K562 (cell line): ENCODE measurements around the gene APP. TPM values are rescaled to one million over a fixed set of nuclear protein-coding genes. Genes with fewer than 3 reads are reported as not detected.
A peak's percentile ranks its signal among the peaks of the same experiment; 100 is the strongest.

Experiments used
- BCL6 ChIP-seq: fragments of 250-450 bp; sonication (Bioruptor Pico); IDR thresholded peaks from 2 replicates; pipeline ENCODE4 v1.4.0; 2020
- BCOR ChIP-seq: fragments of 450-650 bp; IDR thresholded peaks from 2 replicates; pipeline ENCODE4 v1.6.1; 2016
- ELK3 ChIP-seq: fragments of 450-650 bp; formaldehyde crosslinking; IDR thresholded peaks from 2 replicates; pipeline ENCODE4 v1.4.0; 2020; ENCODE audit warnings: mild to moderate bottlenecking
- REST ChIP-seq, 2 experiments: fragments of 450-650 bp; formaldehyde crosslinking in 1 of 2; IDR thresholded peaks; 2 replicates each; pipeline versions ENCODE4 v1.4.0 to v1.6.1; 2014 to 2020; ENCODE audit warnings: mild to moderate bottlenecking in 2 of 2, borderline replicate concordance in 1 of 2, low read depth in 1 of 2
- RREB1 ChIP-seq: fragments of 250-450 bp; sonication (Bioruptor Pico); IDR thresholded peaks from 2 replicates; pipeline ENCODE4 v1.4.0; 2020
- SAFB2 ChIP-seq: fragments of 200-400 bp; formaldehyde crosslinking; IDR thresholded peaks from 2 replicates; pipeline ENCODE4 v1.6.1; 2018; ENCODE audit warnings: borderline replicate concordance, low read length, low read depth, moderate library complexity; ENCODE audit not compliant: severe bottlenecking
- SIN3A ChIP-seq, 2 experiments: fragments of 150-350 bp in 1 of 2; IDR thresholded peaks; 2 replicates each; pipeline ENCODE4 v1.6.1; 2011 to 2016; ENCODE audit warnings: borderline replicate concordance in 2 of 2, low read depth in 2 of 2, low read length in 2 of 2, mild to moderate bottlenecking in 2 of 2, moderate library complexity in 2 of 2; ENCODE audit not compliant: control insufficient read depth in 1 of 2
- ZC3H11A ChIP-seq: IDR thresholded peaks from 2 replicates; pipeline ENCODE4 v1.6.1; 2012; ENCODE audit warnings: low read depth, low read length, improper control_type of control experiment
- ZNF280B ChIP-seq: fragments of 250-450 bp; sonication (Bioruptor Pico); IDR thresholded peaks from 2 replicates; pipeline ENCODE4 v1.5.1; 2021; ENCODE audit warnings: mild to moderate bottlenecking
- polyA plus RNA-seq, 8 experiments: library from polyadenylated mRNA; depleted of rRNA in 4 of 8; stranded (reverse) in 5 of 8; unstranded in 3 of 8; fragments of >200 nt; fragmentation: Nextera tagmentation in 2 of 8; fragmentation: Illumina TruSeq in 1 of 8; extraction: Ambion mirVana in 2 of 8; extraction: Trizol in 1 of 8; gene quantifications; 2 replicates each; pipeline versions ENCODE4 v1.2.1 to v1.2.3, GENCODE V29; 2011 to 2014; ENCODE audit warnings: inconsistent platforms in 1 of 8, missing spikeins in 1 of 8
- total RNA-seq, 7 experiments: library from RNA; depleted of rRNA in 6 of 7; stranded (reverse); fragments of >200 nt in 6 of 7; fragmentation: Illumina TruSeq in 2 of 7; extraction: Trizol in 2 of 7; gene quantifications; 2 replicates each; pipeline versions ENCODE4 v1.2.1 to v1.2.3, GENCODE V29; 2011 to 2021; ENCODE audit warnings: low replicate concordance in 1 of 7

Gene APP
- total and polyA plus RNA-seq, 9 of the 15 experiments (the other 6 are each of a cell fraction or from before 2014, with no cell fraction given) = 0.01 to 1.5 (median 0.16) TPM; not detected in 5

- no peak for TF ChIP-seq RREB1 (CRISPR knock-in tag)
- no peak for TF ChIP-seq ZNF280B (CRISPR knock-in tag)
- TF ChIP-seq BCL6 (CRISPR knock-in tag) = no peak
- no peak for TF ChIP-seq SAFB2
- TF ChIP-seq ZC3H11A = no peak
- TF ChIP-seq SIN3A (IDR thresholded peaks at IDR 0.05; ENCODE audit: borderline replicate concordance in 2 of 2, control insufficient read depth in 1 of 2, low read depth in 2 of 2, low read length in 2 of 2) = no peak
- TF ChIP-seq BCOR = no peak
- peak; percentile 36; the same call in 1 of the 2 replicates for TF ChIP-seq REST (IDR thresholded peaks at IDR 0.05; ENCODE audit: borderline replicate concordance)
- no peak for TF ChIP-seq REST (CRISPR knock-in tag; IDR thresholded peaks at IDR 0.05; ENCODE audit: low read depth)
- TF ChIP-seq ELK3 (CRISPR knock-in tag) = no peak
Measured at GRCh38 chr21:26170471-26171257, at the start of gene APP (continued).
